Epithelial cell of proximal tubule (primary cell): ENCODE results near the gene ID1. TPM values are rescaled to one million over a fixed set of nuclear protein-coding genes. Genes with fewer than 3 reads are reported as not detected.
"Not testable (repeated sequence)": the region's sequence is repeated elsewhere in the genome, so short reads cannot be mapped to it uniquely, and the experiment has no call there.

Experiments
- DNase-seq: peaks from one replicate; pipeline ENCODE4 v3.0.0-alpha.2; 2011; ENCODE audit warnings: low read depth
- H3K4me3 ChIP-seq: 2 replicates; pipeline ENCODE4 v1.5.1; 2011; ENCODE audit warnings: low read depth, mild to moderate bottlenecking, low read length
- CTCF ChIP-seq: conservative IDR thresholded peaks from 2 replicates; pipeline ENCODE4 v1.5.1; 2012; ENCODE audit warnings: low read depth, mild to moderate bottlenecking, low read length
- total RNA-seq: library from RNA; depleted of rRNA; stranded (reverse); fragments of >200 nt; gene quantifications from 2 replicates; pipeline ENCODE4 v1.2.3, GENCODE V29; 2015

Gene ID1
- total RNA-seq, 1 donor from 2014 or later = 302 TPM

- no peak for DNase-seq
- H3K4me3 ChIP-seq = no peak overlapping the region
- no peak for TF ChIP-seq CTCF
Observed at GRCh38 chr20:31617432-31618104, 12.5 kb downstream of the ID1 start.

GRCh38 chr20:31620246-31620645, 15.2 kb downstream of the ID1 start:
- no peak for TF ChIP-seq CTCF
- no peak for DNase-seq
- no peak overlapping the region for H3K4me3 ChIP-seq

GRCh38 chr20:31623123-31623505, 18.0 kb downstream of the ID1 start:
- not testable (repeated sequence) for H3K4me3 ChIP-seq, DNase-seq

- H3K4me3 ChIP-seq, DNase-seq: not testable (repeated sequence)
Observed at GRCh38 chr20:31626534-31626933, 21.4 kb downstream of the ID1 start.

- not testable (repeated sequence) for H3K4me3 ChIP-seq, DNase-seq
Observed at GRCh38 chr20:31628057-31628456, 23.0 kb downstream of the ID1 start.

GRCh38 chr20:31630187-31630790, 25.2 kb downstream of the ID1 start:
- DNase-seq = no peak
- no peak overlapping the region for H3K4me3 ChIP-seq
- TF ChIP-seq CTCF = no peak

- DNase-seq = no peak
- TF ChIP-seq CTCF = no peak
Observed at GRCh38 chr20:31632548-31633338, 27.7 kb downstream of the ID1 start.

GRCh38 chr20:31633339-31633914, 28.3 kb downstream of the ID1 start:
- no peak for DNase-seq
- no peak overlapping the region for H3K4me3 ChIP-seq
- TF ChIP-seq CTCF = no peak

More at GRCh38 chr20:31632548-31633338, 27.7 kb downstream of the ID1 start:
- H3K4me3 ChIP-seq = no peak overlapping the region
